ENCODE measurements around the gene FAM200C.

Gene FAM200C

DNA sequence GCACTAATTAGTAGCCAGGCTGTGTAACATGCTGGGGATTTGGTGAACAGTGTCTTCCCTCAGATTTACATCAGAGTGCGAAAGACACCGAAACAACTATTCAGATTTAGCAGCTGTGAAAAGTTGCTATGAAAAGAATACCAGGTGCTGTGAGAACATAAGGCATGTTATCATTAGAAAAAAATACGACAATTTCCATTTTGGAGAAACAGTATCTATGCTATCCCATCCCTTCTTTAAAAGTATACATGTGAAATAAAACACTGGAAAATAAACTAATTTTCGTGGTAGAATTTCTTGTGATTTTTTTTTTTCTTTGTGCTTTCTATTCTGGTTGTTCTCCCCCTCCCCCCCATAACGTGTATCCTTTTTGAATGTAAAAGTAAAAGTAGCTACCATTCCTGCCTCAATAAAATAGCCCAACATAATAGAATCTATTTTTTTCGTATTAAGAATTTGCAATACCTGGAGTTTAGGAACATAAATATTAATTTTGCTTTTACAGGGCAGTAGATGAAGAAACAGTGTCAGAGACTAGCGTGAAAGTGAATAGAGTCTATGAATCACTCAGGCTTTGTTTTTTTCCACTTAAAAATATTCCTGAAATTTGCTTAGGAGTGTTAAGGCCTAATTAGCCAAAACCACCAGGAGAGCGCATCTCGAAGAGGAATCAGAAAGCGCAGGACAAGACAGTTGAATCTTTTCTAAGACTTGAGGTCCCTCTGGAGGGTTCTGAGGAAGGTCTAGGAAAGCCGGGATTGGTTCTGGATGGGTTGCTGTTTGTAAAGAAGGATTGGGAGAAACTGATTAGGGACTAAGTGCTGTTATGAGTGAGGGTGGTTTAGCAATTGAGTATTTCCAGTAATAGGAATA lies 19.8 kb upstream of the FAM200C start:
- DNase-seq, result no peak

DNA sequence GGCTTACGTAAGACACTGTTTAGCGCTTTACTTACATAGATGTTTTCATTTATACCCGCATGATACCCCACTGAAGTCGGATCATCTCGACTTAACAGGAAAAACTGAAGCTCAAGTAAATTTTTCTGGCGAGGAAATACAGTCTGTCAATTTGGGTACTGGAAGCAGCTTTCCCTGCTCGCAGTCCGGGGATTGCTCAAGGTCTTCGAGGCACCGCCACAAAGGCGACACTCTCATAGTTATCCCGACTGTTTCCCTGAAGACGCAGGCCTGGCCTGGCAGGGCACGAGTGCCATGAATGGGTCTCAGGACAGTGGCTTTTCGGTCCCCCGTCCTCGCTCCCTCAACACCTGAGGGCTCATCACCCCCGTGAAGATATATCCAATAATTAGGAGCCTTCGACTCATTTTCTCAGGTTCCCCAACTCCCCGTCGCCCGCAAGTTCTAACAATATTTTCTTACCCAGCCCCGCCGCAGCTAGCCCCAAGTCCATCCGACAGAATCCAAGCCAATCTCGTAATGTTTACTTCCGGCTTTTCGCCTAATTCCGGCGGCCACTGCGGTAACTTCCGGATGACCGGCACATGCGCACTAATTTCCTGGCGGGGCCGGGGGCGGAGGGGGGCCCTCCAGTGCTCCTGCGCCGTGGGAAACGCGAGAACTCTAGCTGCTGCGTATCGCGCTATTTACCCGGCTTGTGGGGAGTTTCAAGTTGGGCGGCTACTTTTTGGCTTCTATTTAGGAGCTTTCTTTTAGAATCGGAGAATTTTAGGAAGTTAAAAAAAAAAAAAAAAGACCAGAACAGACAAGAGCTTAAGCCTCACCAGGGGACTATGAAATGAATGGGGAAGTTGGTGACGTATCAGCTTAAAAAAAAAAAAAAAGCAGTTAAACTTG lies 19.0 kb upstream of the FAM200C start, which contains the start of gene SLU7:
SLU7 (minus strand) TSS at position 521 of the 897 bp plus-strand sequence. CDS start 3,787 bp downstream, outside the sequence.
- peak; percentile 77 for DNase-seq

DNA sequence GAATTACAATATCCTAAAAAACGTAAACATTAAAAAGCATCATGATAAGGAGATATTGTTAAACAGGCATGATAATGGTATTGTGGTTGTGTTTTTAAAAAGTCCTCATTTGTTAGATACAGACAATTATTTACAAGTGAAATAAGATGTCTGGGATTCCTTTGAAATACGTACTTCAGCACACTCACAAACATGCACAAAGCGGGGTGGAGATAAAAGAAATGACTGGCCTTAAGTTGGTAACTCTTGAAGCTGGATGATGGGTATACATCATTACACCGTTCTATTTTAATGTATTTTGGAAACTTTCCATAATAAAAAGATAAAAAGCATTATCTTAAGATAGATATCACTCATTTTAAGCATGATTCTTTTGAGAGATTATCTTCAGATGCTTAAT lies 1.0 kb downstream of the FAM200C start:
- DNase-seq, result no peak

DNA sequence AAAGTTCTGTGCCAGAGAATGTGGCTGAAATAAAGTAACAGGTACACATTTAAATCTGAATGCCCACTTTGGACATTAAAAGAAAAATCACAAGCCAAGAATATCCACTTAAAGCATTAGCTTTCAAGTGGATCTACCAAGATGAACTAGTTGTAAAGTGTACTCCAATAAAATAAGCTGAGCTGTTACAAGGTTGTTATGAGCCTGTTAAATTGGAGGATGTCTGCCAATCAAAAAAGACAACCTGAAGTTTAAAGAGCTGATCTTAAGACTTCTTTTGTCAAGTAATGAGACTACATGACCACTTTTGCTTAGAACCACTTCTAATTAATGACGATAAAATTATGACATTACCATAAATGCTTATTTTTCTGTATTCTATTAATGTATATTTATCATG lies 2.4 kb downstream of the FAM200C start:
- DNase-seq, result no peak

DNA sequence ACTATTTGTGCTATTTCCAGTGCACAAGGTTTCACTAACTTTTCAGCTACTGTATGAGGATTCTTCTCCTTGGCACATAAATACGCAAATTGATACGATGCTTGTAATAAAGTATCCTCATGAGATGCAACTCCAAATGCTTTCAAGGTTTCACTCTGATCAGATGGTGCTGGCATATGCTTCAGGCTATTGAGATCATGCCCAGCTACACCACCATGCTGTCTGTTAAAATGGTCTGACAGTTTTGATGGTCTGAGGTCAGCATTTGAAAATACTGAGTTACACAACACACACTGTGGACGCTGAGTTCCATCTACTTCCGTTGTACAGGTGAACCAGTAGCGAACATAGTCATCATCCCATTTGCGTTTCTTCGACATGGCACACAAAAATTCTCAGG lies 4.7 kb downstream of the FAM200C start:
- no peak for DNase-seq

DNA sequence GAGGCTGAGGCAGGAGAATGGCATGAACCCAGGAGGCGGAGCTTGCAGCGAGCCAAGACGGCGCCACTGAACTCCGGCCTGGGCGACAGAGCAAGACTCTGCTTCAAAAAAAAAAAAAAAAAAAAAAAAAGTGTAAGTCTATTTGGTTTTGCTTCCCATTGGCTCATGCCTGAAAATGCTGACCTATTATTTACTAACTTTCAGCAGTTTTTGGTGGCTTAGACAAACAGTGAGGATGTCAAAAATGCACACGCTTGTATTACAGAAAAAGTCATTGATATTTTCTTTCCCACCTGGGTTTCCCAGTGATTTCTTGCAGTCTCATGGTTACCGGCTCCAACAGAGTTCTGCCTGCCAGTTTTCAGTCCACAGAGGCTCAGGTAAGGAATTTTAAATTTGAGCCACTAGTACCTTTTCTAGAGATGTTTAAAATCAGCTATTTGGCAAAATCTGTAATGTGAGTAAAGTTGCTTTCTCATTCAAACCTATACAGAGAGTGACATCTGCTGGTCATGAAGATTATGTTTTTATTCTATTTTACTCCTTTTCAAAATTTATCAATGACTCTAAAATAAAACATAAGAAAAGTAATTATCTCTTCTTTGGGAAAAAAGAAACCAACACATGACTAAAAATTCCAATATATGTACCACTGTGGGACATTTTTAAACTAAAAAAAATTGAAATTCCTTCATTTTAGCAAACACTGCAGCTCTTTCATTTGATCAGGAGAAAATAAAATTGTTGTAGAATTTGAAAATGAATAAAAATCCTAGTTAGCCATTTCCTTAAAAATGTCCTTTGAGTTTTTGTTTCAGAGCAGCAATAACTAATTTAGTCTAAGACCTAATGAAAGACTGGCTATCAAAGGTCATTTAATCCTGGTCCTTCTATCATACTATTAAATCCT lies 8.8 kb downstream of the FAM200C start:
- no peak for DNase-seq

DNA sequence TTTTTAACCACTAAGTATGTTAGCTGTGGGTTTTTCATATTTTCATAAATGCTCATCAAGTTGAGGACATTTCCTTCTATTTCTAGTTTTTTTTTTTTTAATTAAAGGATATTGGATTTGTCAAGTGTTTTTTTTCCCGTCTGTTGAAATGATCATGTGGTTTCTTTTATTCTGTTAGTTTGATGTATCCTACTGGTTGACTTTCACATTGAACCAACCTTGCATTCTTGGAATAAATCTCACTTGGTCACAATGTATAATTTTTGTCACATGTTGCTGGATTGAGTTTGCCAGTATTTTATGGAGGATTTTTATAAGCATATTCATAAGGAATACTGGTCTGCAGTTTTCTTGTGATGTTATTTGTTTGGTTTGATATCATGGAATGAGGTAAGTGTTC lies 12.4 kb downstream of the FAM200C start:
- no peak for DNase-seq

DNA sequence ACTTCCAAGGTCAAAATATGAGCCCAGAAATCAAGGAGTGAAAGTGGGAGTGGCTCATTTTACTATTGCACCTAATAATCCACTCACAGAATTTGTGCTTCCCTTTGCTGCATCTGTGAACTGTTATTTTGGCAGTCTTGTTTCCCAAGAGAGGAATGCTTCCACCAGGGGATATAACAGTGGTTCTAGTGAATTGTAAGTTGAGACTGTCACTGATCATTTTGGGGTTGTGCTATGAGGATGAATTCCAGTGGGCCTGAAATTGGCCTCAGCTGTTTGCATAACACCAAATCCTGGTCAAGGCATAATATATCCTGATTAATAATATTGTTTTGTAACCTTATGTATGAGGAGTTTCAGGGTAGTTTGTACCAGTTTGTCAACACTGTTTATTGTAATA lies 14.4 kb downstream of the FAM200C start:
- DNase-seq, result no peak

DNA sequence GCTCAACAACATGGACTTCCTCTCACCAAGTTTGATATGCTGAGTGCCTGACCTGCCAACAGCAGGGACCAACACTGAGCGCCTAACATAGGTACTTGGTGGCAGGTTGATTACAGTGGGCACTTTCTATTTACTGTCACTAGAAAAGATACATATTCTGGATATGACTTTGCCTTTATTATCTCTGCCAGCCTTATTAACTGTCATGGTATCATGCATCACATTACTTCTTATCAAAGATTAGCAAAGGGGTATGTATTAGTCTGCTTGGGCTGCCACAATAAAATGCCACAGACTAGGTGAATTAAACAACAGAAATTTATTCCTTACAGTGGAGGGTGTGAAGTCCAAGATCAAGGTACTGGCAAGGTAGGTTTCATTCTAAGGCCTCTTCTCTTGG lies 15.2 kb downstream of the FAM200C start:
- DNase-seq, result no peak

DNA sequence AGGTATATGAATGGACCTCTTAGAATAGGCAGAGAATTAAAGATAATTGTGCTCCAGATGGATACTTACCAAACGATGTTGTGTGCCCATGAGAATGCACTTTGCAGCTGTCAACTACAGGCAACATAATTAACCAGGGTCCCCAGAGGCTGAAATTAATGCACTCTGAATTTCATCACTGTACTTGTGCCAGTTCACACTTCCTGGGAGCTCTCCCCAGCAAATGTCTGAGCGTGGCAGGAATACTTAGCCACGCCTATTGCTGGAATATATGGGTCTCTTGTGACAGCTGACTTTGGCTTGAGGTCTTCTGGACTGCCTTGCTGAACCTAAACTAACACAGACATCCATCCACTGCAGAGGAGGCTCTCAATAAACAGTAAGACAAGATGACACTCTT lies 17.5 kb downstream of the FAM200C start:
- DNase-seq, result no peak

DNA sequence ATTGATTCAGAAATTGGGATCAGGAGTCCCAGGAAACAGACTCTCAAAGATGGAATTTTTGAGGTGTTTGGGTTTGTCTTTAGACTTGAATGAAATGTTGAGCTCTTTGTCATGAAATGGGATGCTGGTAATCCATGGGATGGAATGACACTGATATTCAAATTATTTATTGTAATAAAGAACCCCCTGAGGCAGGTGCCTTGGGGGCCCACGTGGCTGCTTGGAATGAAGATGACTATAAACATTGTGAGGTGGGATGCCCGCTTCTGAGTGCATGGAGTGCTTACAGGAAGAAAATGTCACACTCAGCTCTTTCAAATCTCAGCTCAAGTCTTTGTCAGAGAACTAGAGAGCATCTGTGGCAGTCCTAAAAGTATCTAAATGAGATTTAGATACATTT lies 19.8 kb downstream of the FAM200C start:
- no peak for DNase-seq

DNA sequence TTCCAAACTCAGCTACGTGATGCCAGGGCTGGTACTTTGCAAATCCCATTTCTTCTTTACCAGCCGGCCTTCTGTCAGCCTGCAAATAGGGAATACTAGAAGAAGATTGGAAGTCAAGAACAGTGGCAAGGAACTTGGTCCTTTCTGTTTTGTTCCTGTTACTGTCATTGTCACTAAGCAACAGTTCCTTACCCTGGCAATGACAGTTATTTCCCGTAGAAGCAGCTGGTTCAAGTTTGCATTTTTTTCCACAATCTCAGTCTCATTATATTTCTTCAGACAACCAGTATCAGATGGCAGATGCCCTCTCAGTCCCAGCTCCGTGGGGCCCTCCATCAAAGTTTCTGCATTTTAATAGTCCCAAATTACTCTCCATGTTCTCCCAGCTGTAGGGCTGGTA lies 20.3 kb downstream of the FAM200C start:
- no peak for DNase-seq

DNA sequence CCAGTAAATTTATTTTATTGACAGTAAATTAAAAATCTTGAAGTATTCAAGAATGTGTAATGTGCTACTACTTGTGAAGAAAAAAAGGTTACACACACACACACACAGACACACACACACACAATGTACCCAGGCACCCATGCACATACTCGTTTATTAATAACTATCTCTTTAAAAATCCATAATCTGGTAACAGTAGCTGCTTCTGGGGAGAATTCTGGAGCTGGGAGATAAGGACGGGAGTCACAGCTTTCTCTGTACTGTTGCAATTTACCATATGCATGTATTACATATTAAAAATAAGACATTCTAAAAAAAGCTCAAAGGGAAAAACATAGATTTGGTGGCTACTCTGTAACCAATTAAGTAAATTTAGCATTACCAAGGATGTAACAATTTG lies 21.5 kb downstream of the FAM200C start:
- DNase-seq, result no peak

DNA sequence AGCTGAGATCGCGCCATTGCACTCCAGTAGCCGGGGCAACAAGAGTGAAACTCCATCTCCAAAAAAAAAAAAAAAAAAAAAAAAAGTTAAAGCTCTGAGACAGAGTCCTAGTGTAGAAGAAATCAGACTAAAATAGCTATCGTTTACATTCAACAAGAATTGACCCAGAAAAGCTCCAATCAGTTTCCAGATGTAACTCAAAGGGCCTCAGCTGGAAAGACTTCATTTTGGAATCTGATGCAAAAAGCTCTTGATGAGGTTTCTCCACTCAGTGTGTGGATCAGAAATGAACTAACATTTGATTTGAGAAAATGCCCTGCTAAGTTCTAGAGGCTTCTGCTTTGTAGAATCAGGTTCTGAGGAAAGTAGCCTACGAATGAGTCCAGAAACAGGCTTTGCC lies 22.2 kb downstream of the FAM200C start:
- no peak for DNase-seq

DNA sequence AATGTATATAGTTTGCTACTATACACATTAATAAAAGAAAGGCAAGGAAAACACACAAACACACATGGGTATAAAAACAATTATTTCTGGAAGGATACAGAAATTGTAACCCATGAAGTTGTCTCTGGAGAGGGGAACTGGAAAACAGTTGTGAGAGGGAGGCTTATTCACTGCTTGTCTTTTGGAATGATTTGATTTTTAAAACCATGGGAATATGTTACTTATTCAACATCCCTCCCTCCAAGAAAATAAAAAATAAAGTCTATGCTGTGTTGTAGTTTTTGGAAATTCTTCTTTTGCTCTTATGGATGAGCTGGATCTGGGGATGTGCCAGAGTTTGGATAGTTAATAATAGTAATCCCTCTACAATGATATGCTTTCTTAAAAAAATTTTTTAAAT lies 23.4 kb downstream of the FAM200C start:
- no peak for DNase-seq

DNA sequence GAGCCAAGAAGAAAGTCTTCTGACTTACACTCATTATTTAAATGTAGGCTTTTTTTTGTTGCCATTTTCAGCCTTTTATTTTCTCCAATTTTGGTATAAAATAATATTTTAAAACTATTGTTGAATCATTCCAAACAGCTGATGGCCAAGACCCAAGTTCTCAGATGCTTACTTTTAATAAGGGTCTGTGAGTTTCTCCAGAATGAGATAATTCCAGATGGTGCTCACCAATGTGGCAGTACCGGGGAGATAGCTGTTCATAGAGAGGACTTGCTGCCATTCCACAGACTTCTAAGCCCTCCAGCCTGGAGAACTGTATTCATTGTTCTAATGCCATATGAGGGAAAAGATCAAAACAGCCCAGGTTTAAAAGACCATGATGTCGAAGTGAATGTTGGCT lies 24.2 kb downstream of the FAM200C start:
- DNase-seq, result no peak

DNA sequence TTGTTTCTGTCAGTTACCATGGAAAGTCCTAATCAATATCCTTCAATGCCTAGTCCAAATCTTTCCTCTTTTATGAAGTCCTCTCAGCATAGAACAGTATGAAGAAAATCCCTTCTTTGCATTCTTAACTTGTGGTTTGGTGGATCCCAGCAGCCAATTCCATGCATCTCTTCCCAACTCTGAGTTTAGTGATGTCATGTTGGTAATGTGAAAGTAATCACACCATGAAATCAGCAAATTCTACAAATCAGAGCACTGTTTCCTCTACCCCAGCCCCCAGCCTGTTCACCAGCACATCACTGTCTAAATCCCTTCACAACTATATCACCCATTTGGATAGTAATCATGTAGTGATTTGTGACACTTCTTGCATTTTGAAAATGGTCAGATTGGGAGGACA lies 24.7 kb downstream of the FAM200C start:
- DNase-seq, result no peak

DNA sequence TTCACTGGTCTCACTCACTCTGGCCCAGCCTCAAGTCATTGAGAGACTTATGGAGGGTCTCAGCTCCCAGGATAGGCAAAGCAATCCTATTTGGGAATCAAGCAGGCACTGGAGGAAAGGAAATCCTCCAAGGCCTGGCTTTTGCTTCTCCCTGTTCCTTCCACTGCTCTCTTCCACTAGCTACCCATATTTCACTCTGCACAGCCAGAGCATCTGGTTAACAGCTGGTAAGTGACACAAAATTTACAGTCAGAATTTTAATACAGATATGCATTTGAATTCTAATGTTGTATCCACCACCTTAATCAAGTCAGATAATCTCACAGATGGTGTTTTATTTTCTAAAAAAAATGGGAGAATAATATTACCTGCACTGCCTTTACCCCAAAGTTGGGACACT lies 28.6 kb downstream of the FAM200C start:
- DNase-seq, result no peak

DNA sequence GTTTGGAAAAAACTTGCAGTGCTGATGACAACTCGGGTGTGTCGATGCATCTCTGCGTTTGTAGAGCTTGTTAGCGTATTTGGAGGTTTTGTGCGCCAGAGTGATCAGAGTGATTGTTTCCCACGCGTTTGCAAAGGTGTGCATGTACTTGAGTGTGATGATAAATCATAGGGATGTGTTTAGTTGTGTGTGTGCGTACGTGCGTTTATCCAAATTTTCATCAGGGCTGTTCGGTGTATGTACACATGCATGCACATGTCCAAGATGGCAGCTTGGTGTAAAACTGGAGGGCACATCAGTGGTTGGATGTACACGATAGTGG lies 29.2 kb downstream of the FAM200C start:
- DNase-seq, result no peak

DNA sequence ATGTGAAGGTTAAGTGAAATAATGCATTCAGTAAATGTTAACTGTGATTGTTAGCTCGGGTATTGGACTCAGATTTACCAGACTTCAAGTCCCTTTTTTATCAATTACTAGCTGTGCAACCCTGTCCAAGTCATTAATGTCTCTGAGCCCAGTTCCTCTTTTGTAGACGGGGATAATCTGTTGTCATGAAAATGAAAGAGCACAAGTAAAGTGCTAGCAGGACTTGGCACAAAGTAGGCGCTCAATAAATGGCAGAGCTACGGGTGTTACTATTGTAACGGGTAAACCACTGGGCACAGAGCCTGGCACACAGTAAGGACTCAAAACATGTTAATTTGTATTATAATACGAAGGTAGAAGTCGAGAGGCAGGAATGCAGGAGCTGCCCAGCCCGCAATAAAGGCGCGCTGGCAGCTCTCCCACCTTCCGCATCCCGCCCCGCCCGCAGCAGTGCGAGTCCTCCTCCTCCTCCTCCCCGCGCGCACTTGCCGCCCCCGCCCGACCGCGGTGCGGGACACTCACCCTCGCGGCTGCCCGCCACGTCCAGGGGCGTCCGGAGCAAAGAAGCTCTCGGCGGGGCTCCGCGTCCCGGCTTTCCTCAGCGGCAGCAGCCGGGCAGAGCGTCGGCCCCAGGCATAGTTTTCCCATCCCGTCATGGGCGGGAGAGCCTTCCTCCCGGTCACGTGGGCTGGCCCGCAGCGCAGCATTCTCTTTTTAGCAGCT lies 29.7 kb downstream of the FAM200C start, which contains the start of gene C1QTNF2:
C1QTNF2 (minus strand) TSS at position 637 of the 723 bp plus-strand sequence. CDS start 15,615 bp downstream, outside the sequence.
- DNase-seq, result no peak

DNA sequence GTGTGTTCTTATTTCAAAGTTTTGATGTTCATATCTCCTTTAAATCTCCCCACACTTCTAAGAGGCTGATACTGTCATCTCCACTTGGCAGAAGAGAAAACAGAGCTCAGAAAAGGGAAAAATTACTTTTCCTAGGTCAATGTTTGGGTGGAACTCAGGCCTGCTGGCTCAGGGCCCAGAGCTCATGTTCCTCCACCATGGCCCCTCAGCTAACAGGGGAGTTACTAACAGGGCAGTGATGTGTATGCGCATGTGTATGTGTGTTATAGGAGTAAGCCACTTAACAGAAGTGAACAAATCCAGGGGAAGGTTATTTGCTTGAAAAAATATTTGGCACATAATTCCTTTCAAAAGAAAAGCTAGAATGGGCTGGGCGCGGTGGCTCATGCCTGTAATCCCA lies 32.0 kb downstream of the FAM200C start:
- DNase-seq, result no peak

DNA sequence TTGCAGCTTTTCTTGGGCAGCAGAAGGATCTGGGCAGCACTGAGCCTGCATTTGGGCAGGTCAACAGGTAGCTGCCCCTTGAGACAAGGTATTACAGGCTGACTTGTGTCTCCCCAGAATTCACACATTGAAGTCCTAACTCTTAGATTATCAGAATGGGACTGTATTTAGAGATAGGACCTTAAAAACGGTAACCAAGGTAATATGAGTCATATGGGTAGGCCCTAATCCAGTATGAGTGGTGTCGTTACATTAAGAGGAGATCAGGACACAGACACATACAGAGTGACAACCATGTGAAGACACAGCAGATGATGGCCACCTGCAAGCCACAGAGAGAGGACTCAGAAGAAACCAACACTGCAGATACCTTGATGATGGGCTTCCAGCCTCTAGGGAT lies 32.6 kb downstream of the FAM200C start:
- no peak for DNase-seq

Data from activated gamma-delta T cell (primary cell).